GM21576 (cell line): ENCODE results near the gene ADRB1.

Source experiments
- ATAC-seq: cut with Tn5 transposase; IDR thresholded peaks from one replicate; pipeline ENCODE4 v1.9.1; 2021; ENCODE audit warnings: mild to moderate bottlenecking, moderate library complexity; ENCODE audit not compliant: unreplicated experiment

Gene ADRB1

DNA sequence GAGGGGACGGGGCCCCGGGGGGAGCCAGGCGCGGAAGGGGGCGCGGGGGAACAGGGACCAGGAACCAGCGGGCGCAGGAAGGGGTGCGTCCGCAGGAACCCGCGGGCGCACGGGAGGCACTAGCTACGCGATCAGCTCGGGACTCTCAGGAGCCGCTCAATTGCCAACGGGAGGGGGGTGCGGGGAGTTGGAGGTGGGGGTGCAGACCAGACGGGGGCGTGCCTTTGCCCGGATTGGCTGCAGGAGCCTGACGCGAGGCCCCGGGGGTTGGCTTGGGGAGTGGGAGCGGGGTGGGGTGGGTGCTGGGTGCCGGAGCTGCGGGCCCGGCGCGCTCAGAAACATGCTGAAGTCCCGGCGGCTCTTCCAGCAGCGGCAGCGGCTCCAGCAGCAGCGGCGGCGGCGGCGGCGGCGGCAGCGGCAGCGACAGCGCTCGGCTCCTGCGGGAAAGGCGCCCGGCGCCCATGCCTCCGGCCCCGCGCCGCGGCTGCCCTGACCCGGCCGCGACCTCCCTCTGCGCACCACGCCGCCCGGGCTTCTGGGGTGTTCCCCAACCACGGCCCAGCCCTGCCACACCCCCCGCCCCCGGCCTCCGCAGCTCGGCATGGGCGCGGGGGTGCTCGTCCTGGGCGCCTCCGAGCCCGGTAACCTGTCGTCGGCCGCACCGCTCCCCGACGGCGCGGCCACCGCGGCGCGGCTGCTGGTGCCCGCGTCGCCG is at the start of gene ADRB1:
Gene ADRB1, plus strand, starts transcription at position 335 of the 715 bp plus-strand sequence. Its CDS starts 267 bp downstream, at position 602.
- peak; percentile 45 for ATAC-seq

DNA sequence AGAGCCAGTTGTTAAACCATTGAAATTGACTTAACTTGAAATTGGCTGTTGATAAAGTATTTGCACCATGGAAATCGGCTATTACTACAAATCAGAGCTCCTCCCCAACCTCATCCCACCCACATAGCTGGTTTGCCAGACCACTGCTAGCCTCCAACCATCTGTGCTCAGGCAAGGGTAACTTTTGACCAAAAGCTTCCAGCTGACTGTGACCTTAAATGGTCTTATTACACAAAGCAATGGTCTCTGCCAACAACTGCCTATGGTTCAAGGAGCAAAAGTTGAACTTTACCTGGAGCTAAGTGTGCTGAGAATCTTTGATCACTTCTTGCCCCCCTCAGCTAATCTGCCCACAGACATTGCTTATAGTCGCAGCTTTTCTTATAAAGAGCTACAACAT is 48.5 kb upstream of the ADRB1 start:
- ATAC-seq = no peak

DNA sequence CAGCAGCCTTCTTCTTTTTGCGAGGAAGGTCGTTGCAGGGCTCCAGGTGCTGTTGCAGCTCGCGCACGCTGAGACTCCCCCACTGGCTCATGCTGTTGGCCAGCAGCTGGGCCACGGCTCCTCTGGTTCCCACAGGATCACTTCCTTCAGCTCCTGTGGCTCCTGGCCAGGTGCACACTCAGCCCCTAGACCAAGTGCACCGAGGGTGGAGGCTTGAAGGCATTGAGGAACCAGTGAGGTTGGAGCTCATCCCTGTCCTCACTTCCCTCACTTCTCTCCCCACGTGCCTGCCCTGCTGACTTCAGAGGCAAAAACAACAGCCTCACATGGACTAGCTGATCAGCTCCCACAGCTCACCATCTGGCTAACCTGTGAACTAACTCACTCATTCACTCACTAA is 46.2 kb upstream of the ADRB1 start:
- no peak for ATAC-seq

DNA sequence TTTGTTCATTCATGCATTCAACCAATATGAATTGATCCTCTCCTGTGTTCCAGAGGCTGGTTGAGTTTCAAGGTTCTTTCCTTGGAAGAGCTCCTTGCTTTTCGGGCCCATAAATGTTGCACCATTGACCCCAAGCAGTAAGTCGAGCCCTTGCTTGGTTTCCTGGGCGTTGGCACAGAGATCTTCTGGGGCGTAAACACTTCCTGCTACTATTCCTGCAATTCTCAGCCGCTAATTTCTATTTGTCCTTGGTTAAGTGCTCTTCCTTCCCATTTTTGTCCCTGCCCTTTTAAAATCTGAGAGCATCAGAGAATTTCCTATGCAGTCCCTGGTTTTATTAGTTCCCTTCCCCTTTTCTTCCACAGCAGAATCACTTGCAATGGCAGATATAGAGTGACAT is 44.1 kb upstream of the ADRB1 start:
- no peak for ATAC-seq

DNA sequence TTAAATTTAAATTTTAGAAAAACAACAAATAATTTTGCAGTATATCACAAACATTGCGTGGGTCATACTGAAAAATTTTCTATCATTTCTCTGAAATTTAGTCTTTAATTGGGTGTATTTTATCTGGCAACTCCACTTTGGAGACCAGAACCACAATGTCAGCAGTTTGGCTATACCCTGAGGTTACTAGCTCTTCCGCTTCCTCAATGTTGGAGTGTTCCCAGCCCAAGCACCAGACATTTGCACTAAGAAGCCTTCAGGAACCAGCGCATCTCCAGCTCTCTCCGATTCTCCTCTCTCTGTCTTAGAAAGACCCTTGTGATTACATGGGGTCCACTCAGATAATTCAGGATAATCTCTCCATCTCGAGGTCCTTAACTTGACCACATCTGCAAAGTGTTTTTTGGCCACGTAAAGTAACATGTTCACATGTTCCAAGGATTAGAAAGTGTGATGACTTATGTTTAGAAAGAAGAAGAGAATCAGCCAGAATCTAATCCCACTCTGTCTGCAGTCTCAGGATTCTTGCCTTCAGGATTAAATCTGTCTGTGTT is 43.1 kb upstream of the ADRB1 start:
- ATAC-seq = no peak

DNA sequence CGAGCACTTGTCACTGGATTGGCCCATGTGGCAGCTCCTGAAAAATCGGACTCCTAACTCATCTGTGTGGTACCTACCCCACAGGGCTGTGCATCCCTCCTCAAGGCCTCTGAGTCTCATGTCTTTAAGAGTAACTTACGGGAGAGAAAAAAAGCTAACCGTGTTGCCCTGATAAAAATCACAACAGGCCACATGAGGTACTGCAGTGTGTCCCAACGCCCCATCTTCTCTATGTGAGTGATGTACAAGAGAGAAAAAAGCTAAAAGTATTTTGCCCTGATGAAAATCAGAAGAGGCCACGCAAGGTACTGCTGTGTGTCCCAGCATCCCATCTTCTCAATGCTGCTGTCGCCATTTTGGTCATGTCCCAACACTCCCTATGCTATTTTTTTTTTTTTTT is 41.2 kb upstream of the ADRB1 start:
- ATAC-seq = no peak

DNA sequence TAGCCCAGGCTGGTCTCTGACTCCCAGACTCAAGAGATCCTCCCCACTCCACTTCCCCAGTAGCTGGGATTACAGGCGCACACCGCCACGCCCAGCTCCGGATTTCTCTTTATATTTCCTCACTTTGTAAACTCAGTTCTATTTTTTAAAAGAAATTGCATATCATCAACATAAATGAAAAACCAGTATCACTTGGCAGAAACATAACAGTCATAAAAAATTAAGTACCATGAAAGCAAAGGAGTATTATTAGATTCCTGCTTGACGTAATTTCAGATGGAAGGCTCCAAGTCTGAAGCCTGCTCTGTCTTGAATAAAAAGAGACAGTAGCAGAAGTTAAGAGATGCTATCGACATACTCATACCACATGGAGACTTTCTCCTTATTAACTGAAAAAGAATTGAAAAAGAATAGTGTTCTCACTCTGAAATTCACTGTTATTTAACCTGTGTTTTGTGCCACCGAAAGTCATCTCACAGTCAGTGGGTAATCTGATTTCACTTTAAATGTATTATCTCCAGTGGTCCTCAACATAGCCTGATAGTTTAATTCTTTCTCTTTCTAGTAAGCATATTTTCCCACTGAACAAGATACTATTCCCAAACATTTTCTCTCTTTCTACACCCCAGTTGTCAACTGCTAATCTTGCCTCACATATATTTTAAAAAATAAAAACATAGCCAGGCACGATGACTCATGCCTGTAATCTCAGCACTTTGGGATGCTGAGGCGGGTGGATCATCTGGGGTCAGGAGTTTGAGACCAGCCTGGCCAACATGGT is 40.3 kb upstream of the ADRB1 start:
- no peak for ATAC-seq

DNA sequence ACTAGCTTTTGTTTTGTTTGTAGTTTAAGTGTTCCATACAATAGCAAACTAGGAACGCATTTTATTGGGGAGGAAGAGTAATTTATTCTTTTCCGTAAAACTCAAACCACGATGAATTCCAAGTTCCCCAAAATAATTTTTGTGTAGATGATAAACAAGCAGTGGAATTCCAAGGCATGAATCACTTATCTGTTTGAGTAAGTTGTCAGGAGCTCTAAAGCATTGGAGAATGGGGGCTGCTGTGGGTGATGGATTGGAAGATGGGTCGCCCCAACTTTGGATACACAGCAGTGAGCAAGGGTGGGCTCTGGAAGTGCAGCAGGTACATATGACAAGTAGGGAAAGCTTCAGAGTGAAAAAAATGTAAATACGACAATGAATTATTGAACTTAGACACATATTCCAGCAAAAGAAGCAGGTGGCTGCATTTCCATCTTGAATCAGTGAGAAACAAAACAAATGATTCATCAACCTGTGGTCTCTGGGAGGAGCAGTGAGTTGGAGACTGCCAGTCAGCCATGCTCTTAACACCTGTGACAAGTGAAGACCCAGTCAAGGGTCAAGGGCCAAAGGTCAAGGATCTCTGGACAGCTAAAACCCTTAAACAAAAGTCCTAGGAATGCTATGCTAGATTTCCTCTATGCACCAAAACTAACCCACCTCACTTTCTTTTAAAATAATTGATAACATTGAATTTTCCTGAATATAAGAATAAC is 34.2 kb upstream of the ADRB1 start:
- no peak for ATAC-seq

DNA sequence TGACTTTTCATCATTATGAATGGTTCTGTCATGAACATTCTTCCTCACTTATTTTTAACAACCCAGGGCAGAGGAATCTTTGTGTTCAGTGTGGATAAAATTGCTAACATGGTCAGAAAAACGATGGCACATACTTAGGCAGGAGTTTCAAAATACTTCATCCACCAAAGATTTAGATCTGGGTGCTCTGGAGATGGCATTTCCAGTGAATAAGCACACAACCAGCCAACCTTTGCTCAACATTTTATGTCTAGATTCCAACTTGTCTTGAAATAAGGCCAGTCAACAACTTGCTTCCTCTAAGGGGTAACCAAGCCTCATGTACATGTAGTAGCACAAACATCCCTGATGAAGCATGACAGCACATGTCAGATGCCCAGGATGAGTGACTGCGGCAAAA is 33.4 kb upstream of the ADRB1 start:
- ATAC-seq = no peak

DNA sequence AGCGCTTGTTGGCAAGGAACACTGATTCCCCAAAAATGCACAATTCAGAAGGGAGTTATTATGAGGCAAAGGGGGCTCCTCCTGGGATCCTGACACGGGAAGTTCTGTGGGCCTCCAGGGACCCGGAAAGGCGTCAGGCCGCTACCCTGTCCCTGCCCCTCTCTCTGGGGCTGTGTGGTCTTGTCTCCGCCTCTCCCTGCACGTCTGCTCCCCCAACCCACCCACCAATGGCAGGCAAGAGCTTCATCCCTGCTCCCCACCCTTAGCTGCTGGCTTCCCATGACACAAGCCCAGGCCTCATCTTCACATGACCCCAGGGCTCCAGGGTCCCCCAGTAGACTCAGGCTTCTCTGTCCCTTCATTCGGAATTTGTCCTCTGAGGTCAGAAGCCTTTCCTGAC is 31.0 kb upstream of the ADRB1 start:
- no peak for ATAC-seq

DNA sequence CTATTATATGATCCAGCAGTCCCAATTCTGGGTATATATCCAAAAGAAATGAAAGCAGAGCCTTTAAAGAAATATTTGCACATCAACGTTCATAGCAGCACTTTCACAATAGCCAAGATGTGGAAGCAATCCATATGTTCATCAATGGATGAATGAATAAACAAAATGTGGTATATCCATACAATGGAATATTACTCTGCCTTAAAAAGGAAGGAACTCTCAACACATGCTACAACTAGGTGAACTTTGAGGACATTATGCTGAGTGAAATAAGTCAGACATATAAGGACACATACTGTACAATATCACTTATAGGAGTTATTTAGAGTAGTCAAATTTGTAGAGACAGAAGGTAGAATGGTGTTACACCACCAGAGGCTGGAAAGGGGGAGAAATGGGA is 28.0 kb upstream of the ADRB1 start:
- ATAC-seq = no peak

DNA sequence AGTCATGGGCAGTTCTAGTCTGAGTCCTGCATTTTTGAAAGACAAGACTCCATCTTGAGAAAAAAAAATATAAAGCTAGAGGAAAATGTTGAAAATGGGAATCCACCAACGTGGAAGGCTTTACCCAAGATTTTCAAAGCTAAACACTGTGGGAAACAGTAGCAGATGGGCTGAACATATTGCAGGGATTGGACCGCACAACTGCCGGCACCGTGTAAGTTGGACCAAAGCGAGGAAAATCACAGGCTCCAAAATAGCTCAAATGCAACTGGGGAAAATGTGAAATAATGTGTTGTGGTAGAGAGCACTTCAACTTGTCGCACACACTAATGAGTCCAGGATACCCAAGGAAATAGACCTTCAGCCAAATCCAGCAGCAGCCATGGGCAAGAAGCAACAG is 26.4 kb upstream of the ADRB1 start:
- ATAC-seq = no peak

DNA sequence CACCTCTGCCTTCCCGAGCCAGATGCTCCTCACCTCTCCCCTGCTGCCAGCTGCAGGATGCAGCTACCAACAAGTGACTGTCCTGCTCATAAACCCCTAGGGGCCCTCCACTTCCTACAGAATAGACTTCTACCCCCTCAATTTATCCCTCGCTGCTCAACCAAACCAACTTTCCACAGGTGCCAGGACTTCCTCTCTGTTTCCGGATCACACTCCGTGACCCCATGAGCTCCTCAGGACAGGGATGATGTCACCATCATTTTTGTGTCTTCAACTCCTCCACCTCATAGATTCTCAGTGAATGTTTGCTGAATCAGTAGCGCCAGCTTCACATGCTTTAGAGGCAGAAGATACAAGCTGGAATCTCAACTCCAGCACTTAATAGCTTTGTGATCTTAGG is 25.8 kb upstream of the ADRB1 start:
- ATAC-seq = no peak

DNA sequence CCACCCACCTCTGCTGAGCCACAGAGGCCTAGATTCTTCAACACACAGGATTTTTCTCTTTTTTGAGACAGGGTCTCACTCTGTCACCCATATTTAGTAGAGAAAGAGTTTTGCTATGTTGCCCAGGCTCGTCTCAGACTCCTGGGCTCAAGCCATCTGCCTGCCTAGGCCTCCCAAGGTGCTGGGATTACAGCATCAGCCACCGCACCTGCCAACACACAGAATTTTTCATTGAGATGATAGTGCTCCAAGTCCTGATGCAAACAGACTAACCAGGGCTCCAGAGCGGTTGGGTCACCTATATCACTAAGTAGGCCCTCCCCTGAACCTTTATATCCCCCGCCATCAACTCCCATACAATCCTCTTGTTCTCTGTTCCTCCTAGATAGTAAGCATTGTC is 24.4 kb upstream of the ADRB1 start:
- ATAC-seq = no peak

DNA sequence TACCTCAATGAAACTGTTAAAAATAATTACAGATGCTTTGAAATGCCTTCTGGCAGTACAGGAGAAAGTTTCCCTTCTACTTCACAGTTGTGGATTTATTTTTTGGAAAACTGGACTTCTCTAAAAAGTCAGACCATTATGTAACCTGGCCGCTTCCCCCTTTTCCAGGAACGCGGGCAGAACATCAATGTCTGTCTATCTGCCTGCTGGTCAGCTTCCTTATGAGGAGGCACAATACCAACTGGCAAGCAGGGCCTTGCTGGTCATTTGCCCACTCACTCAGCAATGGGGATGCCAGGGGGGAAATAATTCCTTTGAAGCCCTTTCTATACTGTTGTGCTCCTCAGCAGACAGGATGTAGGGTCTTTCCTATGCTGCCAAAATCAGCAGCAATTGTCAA is 22.5 kb upstream of the ADRB1 start:
- no peak for ATAC-seq

DNA sequence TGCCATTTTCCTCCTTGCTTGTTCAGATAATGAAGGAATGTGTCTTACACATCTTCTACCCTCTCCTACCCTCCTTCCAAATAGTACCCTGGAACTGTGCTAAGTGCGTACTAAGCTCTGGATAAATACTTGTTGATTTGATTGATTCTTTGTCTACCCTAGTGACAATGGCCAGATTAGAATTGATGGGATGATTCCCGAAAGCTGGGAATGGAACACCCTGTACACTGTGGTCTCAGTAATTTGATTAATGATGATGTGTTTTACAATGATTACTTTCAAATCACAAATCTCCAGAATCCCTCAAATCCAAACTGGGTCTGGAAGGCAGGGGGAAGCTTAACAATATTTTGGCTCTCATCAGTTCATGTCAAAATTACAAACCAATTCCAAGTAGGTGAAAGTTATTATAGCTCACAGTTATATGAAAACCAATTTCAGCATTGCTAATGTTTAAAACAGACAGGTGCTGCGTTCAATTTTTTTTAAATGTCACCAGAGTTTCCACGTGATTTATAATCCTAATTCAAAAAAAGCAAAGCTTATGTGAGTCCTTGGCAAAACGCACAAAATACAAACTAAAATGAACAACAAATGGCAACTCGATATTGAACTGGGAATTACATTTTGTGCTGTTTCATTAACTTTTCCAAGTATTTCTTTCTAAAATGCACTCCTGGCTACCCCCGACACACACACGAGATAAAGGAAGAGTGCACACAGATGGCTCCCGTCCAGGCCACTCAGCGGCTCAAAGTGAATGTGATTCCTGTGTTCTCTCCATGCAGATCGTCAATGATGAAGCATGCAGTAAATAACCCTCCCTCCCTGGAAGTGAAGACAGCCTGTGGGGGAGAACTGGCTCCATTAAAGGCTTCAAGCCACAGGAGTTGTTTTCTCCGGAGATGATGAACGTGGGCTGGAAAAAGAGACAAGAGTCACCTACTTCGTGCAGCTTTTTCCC is 21.7 kb upstream of the ADRB1 start:
- ATAC-seq = no peak

DNA sequence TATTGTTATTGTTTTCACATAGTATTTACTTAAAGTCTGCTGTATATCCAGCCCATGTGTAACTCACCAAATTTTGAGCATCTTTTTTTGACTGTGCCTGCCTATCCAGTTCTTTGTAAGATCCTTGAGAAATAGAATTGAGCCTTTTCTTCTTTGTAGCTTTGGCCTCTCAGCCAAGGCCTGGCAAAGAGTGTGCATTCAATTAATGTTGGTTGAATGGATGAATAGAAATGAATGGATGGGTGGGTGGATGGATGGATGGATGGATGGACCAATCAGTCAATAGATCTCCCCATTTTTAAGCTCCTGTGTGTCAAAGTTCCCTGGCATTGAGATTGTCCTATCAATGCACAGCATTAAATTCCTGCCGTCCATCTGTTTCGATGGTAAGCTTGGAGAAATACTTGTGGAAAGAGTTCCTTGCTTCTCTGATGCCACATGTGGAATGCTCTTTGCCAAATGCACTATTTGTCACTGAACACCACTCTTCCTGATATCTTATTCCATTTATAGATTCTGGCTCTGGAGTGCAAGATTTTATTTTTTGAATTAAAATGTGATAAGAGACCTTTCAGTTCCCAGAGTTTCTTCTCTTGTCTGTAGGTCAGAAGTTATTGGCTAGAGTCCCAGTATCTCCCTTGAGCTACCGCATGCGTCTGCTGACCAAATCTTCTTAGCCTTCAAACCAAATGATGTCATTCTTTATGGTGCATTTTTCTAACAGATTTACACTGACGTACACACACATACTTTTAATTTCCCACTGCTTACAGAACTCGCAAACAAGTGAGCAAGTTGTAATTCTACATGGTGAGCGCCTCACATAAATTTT is 20.7 kb upstream of the ADRB1 start:
- ATAC-seq = no peak

DNA sequence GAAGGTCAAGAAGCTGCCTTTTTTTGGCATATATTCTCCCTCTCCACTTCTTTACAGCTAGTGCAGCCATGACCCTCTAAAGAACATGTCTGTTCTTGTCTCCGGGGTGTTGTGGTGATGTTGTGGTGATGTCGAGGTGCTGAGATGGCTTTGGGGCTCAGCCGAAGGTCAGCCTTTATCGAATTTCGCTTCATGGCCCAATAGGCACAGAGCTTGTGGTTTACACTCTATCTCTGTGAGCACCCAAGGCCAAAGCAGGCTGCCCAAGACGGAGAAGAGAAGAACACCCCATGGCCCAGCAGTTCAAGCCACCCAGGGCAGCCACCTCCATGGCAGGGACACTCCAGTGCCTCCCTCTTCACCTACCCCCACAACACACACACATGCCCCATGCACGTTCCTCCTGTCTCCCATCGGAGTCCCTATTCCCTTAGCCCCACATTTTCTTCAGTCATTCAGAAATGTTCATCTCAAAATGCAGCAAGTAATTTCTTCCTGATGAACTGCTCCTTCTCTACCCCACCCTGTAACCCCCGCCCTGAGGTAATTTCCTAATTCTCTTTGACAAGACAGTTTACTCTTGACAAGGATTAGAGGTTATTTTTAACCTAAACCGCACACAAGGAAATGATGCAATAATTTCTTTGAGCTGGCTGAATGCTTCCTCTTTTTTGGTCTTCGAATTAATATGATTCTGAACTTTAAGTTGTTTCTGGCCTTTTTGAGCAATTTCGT is 18.6 kb upstream of the ADRB1 start:
- peak; percentile 66 for ATAC-seq

DNA sequence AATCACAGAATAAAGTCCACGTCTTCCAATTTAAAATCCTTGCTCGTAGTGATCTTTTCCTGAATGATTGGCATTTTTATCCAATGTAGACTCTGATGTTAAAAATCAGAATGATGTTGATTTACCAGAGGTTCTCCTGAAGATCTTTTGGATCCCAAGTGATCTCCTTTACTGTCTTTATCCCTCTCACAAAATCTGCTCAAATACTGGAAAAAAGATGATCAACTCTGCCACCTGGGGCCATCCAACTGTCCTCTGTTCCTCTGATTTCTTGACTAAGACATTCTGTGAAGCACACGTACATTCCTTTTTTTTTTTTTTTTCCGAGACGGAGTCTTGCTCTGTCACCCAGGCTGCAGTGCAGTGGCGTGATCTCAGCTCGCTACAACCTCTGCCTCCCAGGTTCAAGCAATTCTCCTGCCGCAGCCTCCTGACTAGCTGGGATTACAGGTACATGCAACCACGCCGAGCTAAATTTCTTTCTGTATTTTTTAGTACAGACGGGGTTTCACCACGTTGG is 18.0 kb upstream of the ADRB1 start:
- no peak for ATAC-seq
